Measurements from ENCODE around the gene EVX2. TPM values are rescaled to one million over a fixed set of nuclear protein-coding genes. Genes with fewer than 3 reads are reported as not detected.

EVX2 gene
- total RNA-seq, 6 donors from 2014 or later, result not detected

- DNase-seq (no peak), ATAC-seq (ENCODE audit: low FRiP score in 2 of 2) (no peak)
- no peaks in the 10 kb centered on the region for H3K9me3 ChIP-seq
- peaks cover 2 to 88% (median 56%) of the 10 kb centered on the region in 4 donors for H3K27me3 ChIP-seq
- no peak for TF ChIP-seq EP300 (IDR thresholded peaks at IDR 0.05)
- TF ChIP-seq CTCF (IDR thresholded peaks at IDR 0.05), result peak in 1 of 6 experiments; percentile 14
- no peak overlapping the region for H3K27ac ChIP-seq
- H3K36me3 ChIP-seq, result no peaks in the 10 kb centered on the region
- WGBS, 2 donors, result 15 to 24% methylated on average over 7 of the region's 7 CpGs
- peaks cover 10 to 25% (median 22%) of the 10 kb centered on the region in 4 donors for H3K4me1 ChIP-seq
- H3K4me3 ChIP-seq, result no peak overlapping the region
These were observed 26.9 kb upstream of the EVX2 start for GRCh38 chr2:176110415-176111308.

DNA sequence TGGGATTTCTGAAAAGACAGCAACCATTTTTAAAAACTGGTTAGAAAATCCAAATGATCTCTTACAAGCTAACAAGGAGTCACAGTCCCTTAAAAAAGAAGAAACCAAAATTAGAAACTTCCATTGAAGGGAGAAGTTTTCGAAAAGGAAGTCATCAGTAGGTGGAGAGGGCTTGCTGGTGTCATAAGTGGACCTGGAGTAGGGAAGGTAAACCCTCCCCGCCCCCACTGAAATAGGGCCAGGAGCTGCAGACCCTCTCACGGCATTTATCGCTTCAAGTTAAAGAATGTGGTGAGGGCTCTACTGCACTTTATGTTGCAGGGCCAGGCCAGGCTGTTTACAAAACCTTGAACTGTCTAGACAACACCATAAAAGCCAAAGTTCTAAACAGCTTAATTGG, 26.2 kb upstream of the EVX2 start:
- no peak for TF ChIP-seq EP300 (IDR thresholded peaks at IDR 0.05)
- no peak for TF ChIP-seq POLR2AphosphoS5 (IDR thresholded peaks at IDR 0.05)
- no peak for TF ChIP-seq CTCF (IDR thresholded peaks at IDR 0.05)
- TF ChIP-seq POLR2A (IDR thresholded peaks at IDR 0.05), result no peak
- H3K27ac ChIP-seq, result no peak overlapping the region
- no peak overlapping the region for H3K4me3 ChIP-seq
- DNase-seq (no peak), ATAC-seq (ENCODE audit: low FRiP score in 2 of 2) (no peak)
- no peaks in the 10 kb centered on the region for H3K36me3 ChIP-seq
- no peaks in the 10 kb centered on the region for H3K9me3 ChIP-seq
- WGBS, 2 donors, result 10 to 12% methylated on average over 4 of the region's 4 CpGs
- H3K4me1 ChIP-seq, result peaks cover 10 to 28% (median 22%) of the 10 kb centered on the region in 4 donors
- H3K27me3 ChIP-seq, result peaks cover 2 to 93% (median 60%) of the 10 kb centered on the region in 4 donors

DNA sequence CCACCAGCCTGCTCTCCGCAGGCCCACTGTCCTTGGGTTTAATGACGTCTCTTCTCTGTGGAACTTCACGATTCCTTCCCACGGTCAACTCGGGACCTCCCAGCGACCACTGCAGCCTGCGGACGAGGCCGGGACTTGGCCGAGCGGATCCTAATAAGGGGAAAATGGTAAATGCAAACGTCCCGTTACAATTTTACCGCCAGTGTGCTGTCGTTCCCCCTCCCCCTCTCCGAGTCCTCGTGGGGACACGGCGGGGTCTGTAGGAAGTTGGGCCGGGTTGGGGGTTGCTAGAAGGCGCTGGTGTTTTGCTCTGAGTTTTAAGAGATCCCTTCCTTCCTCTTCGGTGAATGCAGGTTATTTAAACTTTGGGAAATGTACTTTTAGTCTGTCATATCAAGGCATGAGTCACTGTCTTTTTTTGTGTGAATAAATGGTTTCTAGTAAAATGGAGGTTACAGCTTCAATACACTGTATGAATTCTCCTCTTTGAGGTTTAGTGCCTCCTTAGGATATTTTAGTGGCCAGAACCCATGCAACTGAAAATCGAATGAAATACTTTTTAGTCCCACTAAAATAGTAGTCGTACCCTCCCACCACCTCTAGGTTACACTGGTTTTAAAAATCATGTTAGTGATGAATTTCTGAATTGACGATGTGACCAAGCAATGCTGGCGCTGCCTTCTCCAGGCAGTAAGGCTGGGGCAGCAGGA, 25.6 kb upstream of the EVX2 start:
- peak in 1 of 2 donors; percentile 44 for DNase-seq
- H3K36me3 ChIP-seq, result no peaks in the 10 kb centered on the region
- no peak overlapping the region for H3K4me3 ChIP-seq
- peaks cover 14 to 34% (median 26%) of the 10 kb centered on the region in 4 donors for H3K4me1 ChIP-seq
- H3K27me3 ChIP-seq, result peaks cover 2 to 93% (median 63%) of the 10 kb centered on the region in 4 donors
- no peaks in the 10 kb centered on the region for H3K9me3 ChIP-seq
- H3K27ac ChIP-seq, result no peak overlapping the region
- WGBS, 2 donors, result 8 to 9% methylated on average over 25 to 26 of the region's 26 CpGs
- TF ChIP-seq POLR2AphosphoS5 (IDR thresholded peaks at IDR 0.05), result no peak
- no peak for ATAC-seq (ENCODE audit: low FRiP score in 2 of 2)

- TF ChIP-seq POLR2AphosphoS5 (IDR thresholded peaks at IDR 0.05) (no peak), POLR2A (IDR thresholded peaks at IDR 0.05) (no peak), CTCF (IDR thresholded peaks at IDR 0.05) (no peak), EP300 (IDR thresholded peaks at IDR 0.05) (no peak)
- no peaks in the 10 kb centered on the region for H3K9me3 ChIP-seq
- H3K4me3 ChIP-seq, result no peak overlapping the region
- DNase-seq, result peak in 1 of 2 donors; percentile 81
- no peak for ATAC-seq (ENCODE audit: low FRiP score in 2 of 2)
- 3% methylated on average over 18 of the region's 59 CpGs; no CpG with 5 or more reads in 1 of the 2 donors for WGBS, 2 donors
- H3K27ac ChIP-seq, result no peak overlapping the region
- peaks cover 2 to 90% (median 65%) of the 10 kb centered on the region in 4 donors for H3K27me3 ChIP-seq
- peaks cover 15 to 39% (median 31%) of the 10 kb centered on the region in 4 donors for H3K4me1 ChIP-seq
- H3K36me3 ChIP-seq, result no peaks in the 10 kb centered on the region
These were observed 24.0 kb upstream of the EVX2 start for GRCh38 chr2:176107731-176108181.

All from upper lobe of left lung (tissue), 6 donors.